ENCODE results near the gene ATP10A.

- TF ChIP-seq POLR2A (IDR thresholded peaks at IDR 0.05): no peak
- TF ChIP-seq CTCF (IDR thresholded peaks at IDR 0.05): no peak
These were observed 60.1 kb downstream of the ATP10A start for GRCh38 chr15:25803036-25803435.

Measured in adrenal gland (tissue), 5 donors.